ENCODE measurements around the gene SLAIN2.

DNA sequence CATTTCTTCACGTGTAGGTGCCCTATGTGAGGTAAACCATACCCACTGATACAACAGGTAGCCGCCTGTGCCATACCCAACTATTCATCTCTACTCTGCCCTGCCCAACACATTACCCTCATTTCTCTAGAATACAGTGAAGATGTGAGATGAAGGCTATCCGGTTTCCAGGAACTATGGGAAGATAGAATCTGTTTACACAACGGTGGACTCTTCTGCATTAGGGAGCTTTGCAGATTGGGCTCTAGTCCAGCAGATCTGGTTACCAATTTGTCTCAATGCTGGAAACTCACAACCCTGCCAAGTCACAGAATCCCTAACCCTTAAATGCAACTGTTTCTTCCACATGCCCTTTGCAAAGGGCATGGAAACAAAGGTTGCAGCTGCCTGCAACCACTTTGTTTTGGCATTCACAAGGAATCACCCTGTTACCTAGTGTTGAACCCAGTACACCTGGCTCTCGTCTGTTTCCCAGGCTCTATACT is 6.4 kb upstream of the SLAIN2 start:
- TF ChIP-seq YY1 (IDR thresholded peaks at IDR 0.05; ENCODE audit: insufficient read depth, insufficient read length) = no peak
- no peak for TF ChIP-seq ZNF274 (IDR thresholded peaks at IDR 0.05; ENCODE audit: low read depth, low read length)
- TF ChIP-seq SUZ12 (IDR thresholded peaks at IDR 0.05; ENCODE audit: extremely low read depth, insufficient read depth, insufficient read length) = no peak

Measured in NT2/D1 (cell line).